Naive thymus-derived CD4-positive, alpha-beta T cell (primary cell): ENCODE measurements around the gene MYOCOS. TPM values are rescaled to one million over a fixed set of nuclear protein-coding genes. Genes with fewer than 3 reads are reported as not detected.
A peak's percentile ranks its signal among the peaks of the same experiment; 100 is the strongest.

Experiments
- ATAC-seq: fragments of 150-1000 bp; cut with Tn5 transposase; 2 replicates; pipeline ENCODE4 v1.10.0; 2021; ENCODE audit warnings: mild to moderate bottlenecking, moderate library complexity
- CTCF ChIA-PET: fragments of 350-600 bp; sonication (Branson Sonifier 250); formaldehyde crosslinking; loops from one replicate; lab custom pipeline; 2021; ENCODE audit warnings: antibody characterized with exemption; lab: Charles Lee
- POLR2A ChIA-PET: fragments of 350-600 bp; sonication (Branson Sonifier 250); formaldehyde crosslinking; loops from one replicate; lab custom pipeline; 2021; ENCODE audit warnings: antibody characterized with exemption, inconsistent platforms; lab: Charles Lee
- DNase-seq, 9 donors: peaks; one replicate each; pipeline versions ENCODE4 v3.0.0 to v3.0.0-alpha.2; 2020 to 2022; ENCODE audit warnings: mixed read lengths in 1 of 9
- H3K27ac ChIP-seq: one replicate; pipeline ENCODE4 v1.7.0; 2013; ENCODE audit warnings: mild to moderate bottlenecking, low read depth, low read length, moderate library complexity
- H3K27me3 ChIP-seq, 2 donors: one replicate each; pipeline ENCODE4 v1.7.0; 2013; ENCODE audit warnings: low read length in 2 of 2, mild to moderate bottlenecking in 2 of 2, moderate library complexity in 2 of 2; ENCODE audit not compliant: control insufficient read depth in 2 of 2, insufficient read depth in 2 of 2
- H3K36me3 ChIP-seq, 3 experiments: 1 replicate in 2 of 3; 2 replicates in 1 of 3; pipeline ENCODE4 v1.7.0; 2013; ENCODE audit warnings: low read length in 3 of 3, mild to moderate bottlenecking in 3 of 3, moderate library complexity in 1 of 3; ENCODE audit not compliant: insufficient read depth in 3 of 3, control insufficient read depth in 2 of 3
- H3K4me1 ChIP-seq, 2 donors: one replicate each; pipeline ENCODE4 v1.7.0; 2013; ENCODE audit warnings: low read length in 2 of 2, mild to moderate bottlenecking in 2 of 2, moderate library complexity in 1 of 2; ENCODE audit not compliant: control insufficient read depth in 2 of 2, insufficient read depth in 2 of 2
- H3K4me3 ChIP-seq: 2 replicates; pipeline ENCODE4 v1.7.0; 2013; ENCODE audit warnings: mild to moderate bottlenecking, low read length
- H3K9me3 ChIP-seq, 3 experiments: 1 replicate in 2 of 3; 2 replicates in 1 of 3; pipeline ENCODE4 v1.7.0; 2013; ENCODE audit warnings: low read length in 3 of 3; ENCODE audit not compliant: control insufficient read depth in 2 of 3
- H3K27ac Mint-ChIP-seq, 9 donors: one replicate each; pipeline ENCODE4 v1.8.0; 2020 to 2022; ENCODE audit warnings: mixed read lengths in 9 of 9, mild to moderate bottlenecking in 8 of 9, moderate library complexity in 5 of 9, inconsistent platforms in 2 of 9
- H3K27me3 Mint-ChIP-seq, 5 donors: one replicate each; pipeline ENCODE4 v1.8.0; 2021 to 2022; ENCODE audit warnings: mixed read lengths in 5 of 5, mild to moderate bottlenecking in 1 of 5
- H3K36me3 Mint-ChIP-seq, 5 donors: one replicate each; pipeline ENCODE4 v1.8.0; 2020 to 2022; ENCODE audit warnings: mixed read lengths in 5 of 5, mild to moderate bottlenecking in 3 of 5, inconsistent platforms in 1 of 5
- H3K4me1 Mint-ChIP-seq, 7 donors: one replicate each; pipeline ENCODE4 v1.8.0; 2020 to 2022; ENCODE audit warnings: mixed read lengths in 7 of 7, mild to moderate bottlenecking in 3 of 7, inconsistent platforms in 1 of 7
- H3K4me3 Mint-ChIP-seq, 10 donors: one replicate each; pipeline ENCODE4 v1.8.0; 2020 to 2022; ENCODE audit warnings: mild to moderate bottlenecking in 10 of 10, mixed read lengths in 10 of 10, moderate library complexity in 6 of 10, inconsistent platforms in 2 of 10
- H3K9me3 Mint-ChIP-seq, 11 donors: one replicate each; pipeline ENCODE4 v1.8.0; 2020 to 2022; ENCODE audit warnings: mixed read lengths in 11 of 11, mild to moderate bottlenecking in 4 of 11, inconsistent platforms in 1 of 11, moderate library complexity in 1 of 11
- intact Hi-C, 2 donors: fragments of 100-400 bp; cut with micrococcal nuclease; formaldehyde crosslinking; loops; one replicate each; pipeline ENCODE4 v1.15.1; 2023
- polyA plus RNA-seq, 2 donors: library from polyadenylated mRNA; unstranded; fragments of 300-500 nt; fragmentation: Illumina TruSeq; gene quantifications; one replicate each; pipeline ENCODE4 v1.2.3, GENCODE V29; 2021
- total RNA-seq, 6 experiments: library from RNA in 5 of 6; stranded (reverse) in 5 of 6; gene quantifications; 1 replicate in 5 of 6; 2 replicates in 1 of 6; pipeline ENCODE4 v1.2.3 and lab custom pipeline; 2021 to 2026

The MYOCOS gene
- total and polyA plus RNA-seq, 7 experiments from 2014 or later, result 0.19 to 0.81 (median 0.31) TPM; not detected in 3

DNA sequence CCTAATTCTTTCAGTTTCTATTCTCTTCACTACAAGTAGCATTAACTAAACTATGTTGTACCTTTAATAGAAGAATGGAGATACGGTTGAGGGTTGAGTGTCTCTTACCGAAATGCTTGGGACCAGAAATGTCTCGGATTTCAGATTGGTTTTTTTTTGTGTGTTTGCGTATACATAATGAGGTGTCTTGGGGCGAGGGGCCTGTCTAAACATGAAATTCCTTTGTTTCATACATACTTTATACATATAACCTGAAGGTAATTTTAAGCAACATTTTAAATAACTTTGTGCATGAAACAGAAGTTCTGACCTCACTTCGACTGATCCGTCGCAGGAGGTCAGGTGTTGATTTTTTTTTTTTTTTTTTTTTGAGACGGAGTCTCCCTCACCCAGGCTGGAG is 36.3 kb upstream of the MYOCOS start:
- intact Hi-C loops, result no loop called here
- Mint-ChIP-seq H3K27ac (peak overlapping the region in 2 of 9 donors; percentile 12 to 15), H3K27me3 (no peaks in the 10 kb centered on the region), H3K9me3 (peaks cover 0 to 2% (median 0%) of the 10 kb centered on the region in 11 donors), H3K4me1 (peaks cover 0 to 24% (median 3%) of the 10 kb centered on the region in 7 donors), H3K4me3 (no peak overlapping the region), H3K36me3 (peaks cover 13 to 56% (median 42%) of the 10 kb centered on the region in 5 donors)
- Histone ChIP-seq H3K4me3 (no peak overlapping the region), H3K36me3 (peaks cover 33 to 85% (median 40%) of the 10 kb centered on the region in 3 experiments), H3K27me3 (no peaks in the 10 kb centered on the region), H3K4me1 (no peaks in the 10 kb centered on the region), H3K27ac (no peak overlapping the region), H3K9me3 (no peaks in the 10 kb centered on the region)
- POLR2A ChIA-PET, result no interaction called here
- no peak for ATAC-seq
- CTCF ChIA-PET, result interaction anchor here (0.7 kb wide), 1 partner anchor 43 kb away, joined by 3 read pairs; no protein-coding TSS in a partner anchor
- DNase-seq, result no peak

DNA sequence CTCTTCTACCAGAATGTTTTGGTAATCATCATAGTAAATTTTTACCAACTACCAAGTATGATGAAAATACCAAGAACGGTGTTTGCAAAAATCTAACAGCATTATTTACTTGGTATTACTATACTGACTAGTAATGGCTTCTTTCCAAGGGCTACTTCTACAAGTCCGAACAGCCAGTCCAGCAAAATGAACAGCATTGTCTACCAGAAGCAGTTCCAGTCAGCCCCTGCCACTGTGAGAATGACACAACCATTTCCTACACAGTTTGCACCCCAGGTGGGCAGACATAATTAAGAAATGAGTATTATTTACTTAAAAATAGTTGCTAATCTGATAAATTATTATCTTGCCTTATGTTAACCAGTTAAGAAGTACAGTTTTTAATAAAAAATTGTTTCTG is 33.8 kb upstream of the MYOCOS start:
- H3K4me3 ChIP-seq, result no peak overlapping the region
- H3K4me3 Mint-ChIP-seq, result no peak overlapping the region
- DNase-seq (no peak), ATAC-seq (no peak)
- H3K36me3 Mint-ChIP-seq, result peaks cover 24 to 74% (median 63%) of the 10 kb centered on the region in 5 donors
- no peaks in the 10 kb centered on the region for H3K27me3 ChIP-seq
- intact Hi-C loops, result loop anchor here in 1 of 2 donors (2.0 kb wide), 1 partner anchor 15 kb away; no protein-coding TSS in a partner anchor
- peaks cover 0 to 8% (median 0%) of the 10 kb centered on the region in 7 donors for H3K4me1 Mint-ChIP-seq
- no peak overlapping the region for H3K27ac ChIP-seq
- no peaks in the 10 kb centered on the region for H3K4me1 ChIP-seq
- H3K27me3 Mint-ChIP-seq, result no peaks in the 10 kb centered on the region
- H3K27ac Mint-ChIP-seq, result no peak overlapping the region
- POLR2A ChIA-PET, result no interaction called here
- no peaks in the 10 kb centered on the region for H3K9me3 ChIP-seq
- H3K36me3 ChIP-seq, result peaks cover 47 to 88% (median 52%) of the 10 kb centered on the region in 3 experiments
- H3K9me3 Mint-ChIP-seq, result peaks cover 0 to 2% (median 0%) of the 10 kb centered on the region in 11 donors
- CTCF ChIA-PET, result no interaction called here

DNA sequence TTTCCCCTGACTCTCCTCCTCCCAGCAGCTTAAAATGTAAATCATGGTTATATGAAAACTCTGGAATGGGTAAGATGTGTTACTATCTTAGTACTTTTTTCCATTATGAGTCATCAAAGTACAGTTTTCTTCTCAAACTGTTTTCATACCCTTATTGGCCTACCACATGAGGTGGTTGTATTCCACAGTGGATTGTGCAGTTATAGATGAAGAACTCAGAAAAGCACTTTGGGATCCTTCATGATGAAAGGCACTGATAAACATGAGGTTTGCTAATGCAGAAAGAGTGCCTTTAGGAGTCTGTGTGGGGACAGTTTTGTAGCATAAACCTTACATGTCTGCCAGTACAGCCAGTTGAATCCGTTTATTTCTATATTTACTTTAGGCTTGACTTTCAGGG is 32.0 kb upstream of the MYOCOS start:
- H3K27ac Mint-ChIP-seq, result peak overlapping the region in 5 of 9 donors; percentile 17 to 57 (median 57)
- H3K27me3 Mint-ChIP-seq, result no peaks in the 10 kb centered on the region
- Histone ChIP-seq H3K27ac (no peak overlapping the region), H3K9me3 (no peaks in the 10 kb centered on the region), H3K4me1 (no peaks in the 10 kb centered on the region), H3K36me3 (peaks cover 42 to 76% (median 42%) of the 10 kb centered on the region in 3 experiments), H3K27me3 (no peaks in the 10 kb centered on the region), H3K4me3 (no peak overlapping the region)
- no peak for DNase-seq
- H3K4me3 Mint-ChIP-seq, result no peak overlapping the region
- no peak for ATAC-seq
- peaks cover 20 to 65% (median 56%) of the 10 kb centered on the region in 5 donors for H3K36me3 Mint-ChIP-seq
- ChIA-PET CTCF (no interaction called here), POLR2A (no interaction called here)
- intact Hi-C loops, result no loop called here
- H3K9me3 Mint-ChIP-seq, result peaks cover 0 to 2% (median 0%) of the 10 kb centered on the region in 11 donors
- H3K4me1 Mint-ChIP-seq, result peaks cover 0 to 8% (median 0%) of the 10 kb centered on the region in 7 donors

DNA sequence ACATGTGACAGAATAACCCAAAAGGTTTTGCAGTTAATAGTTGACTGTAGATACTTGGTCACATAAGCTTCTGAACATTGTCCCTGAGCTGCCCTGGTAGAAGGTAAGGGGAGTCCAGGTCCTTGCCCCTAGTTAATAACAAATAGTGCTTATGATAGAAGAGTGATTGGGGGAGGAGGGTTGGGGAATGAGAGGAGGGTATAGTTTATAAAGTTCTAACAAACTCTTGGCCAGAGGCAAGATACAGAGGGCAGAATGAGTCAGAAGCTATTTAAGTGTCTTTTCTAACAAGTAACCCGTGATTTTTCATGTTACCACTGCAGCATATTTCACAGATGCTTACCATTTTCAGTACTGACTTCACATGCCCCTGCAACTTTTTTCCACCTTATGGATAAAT is 26.7 kb upstream of the MYOCOS start:
- intact Hi-C loops, result no loop called here
- peaks cover 11 to 34% (median 25%) of the 10 kb centered on the region in 5 donors for H3K36me3 Mint-ChIP-seq
- peaks cover 0 to 1% (median 0%) of the 10 kb centered on the region in 7 donors for H3K4me1 Mint-ChIP-seq
- H3K9me3 Mint-ChIP-seq, result peaks cover 0 to 13% (median 0%) of the 10 kb centered on the region in 11 donors
- H3K27ac Mint-ChIP-seq, result peak overlapping the region in 6 of 9 donors; percentile 37 to 80 (median 56)
- ChIA-PET CTCF (no interaction called here), POLR2A (no interaction called here)
- Histone ChIP-seq H3K9me3 (no peaks in the 10 kb centered on the region), H3K27ac (no peak overlapping the region), H3K36me3 (peaks cover 16 to 33% (median 17%) of the 10 kb centered on the region in 3 experiments), H3K27me3 (no peaks in the 10 kb centered on the region), H3K4me3 (no peak overlapping the region), H3K4me1 (no peaks in the 10 kb centered on the region)
- ATAC-seq (no peak), DNase-seq (no peak)
- no peaks in the 10 kb centered on the region for H3K27me3 Mint-ChIP-seq
- no peak overlapping the region for H3K4me3 Mint-ChIP-seq

DNA sequence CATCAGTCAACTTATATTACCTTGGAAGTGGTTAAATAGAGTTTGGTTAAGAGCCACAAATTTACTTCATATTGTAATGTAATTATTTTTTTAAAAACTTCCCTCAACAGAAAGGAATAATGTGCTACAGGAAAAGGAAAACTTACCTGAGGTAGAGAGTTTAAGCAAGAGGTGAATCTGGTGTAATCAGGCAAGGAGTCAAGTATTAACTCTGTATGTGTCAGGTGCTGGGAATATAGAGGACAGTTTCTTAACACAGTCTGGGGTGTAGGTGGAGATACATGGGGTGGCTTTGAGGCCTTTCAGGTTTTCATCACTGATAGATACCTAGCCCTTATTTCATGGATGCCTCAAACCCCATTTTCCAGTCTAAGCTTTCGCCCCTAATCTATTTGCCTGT is 25.9 kb upstream of the MYOCOS start:
- no peaks in the 10 kb centered on the region for H3K27me3 ChIP-seq
- ChIA-PET CTCF (no interaction called here), POLR2A (no interaction called here)
- ATAC-seq (no peak), DNase-seq (no peak)
- H3K4me1 ChIP-seq, result no peaks in the 10 kb centered on the region
- Mint-ChIP-seq H3K27ac (peak overlapping the region in 4 of 9 donors; percentile 12 to 71 (median 58)), H3K4me1 (peaks cover 0 to 1% (median 0%) of the 10 kb centered on the region in 7 donors), H3K9me3 (peaks cover 0 to 13% (median 0%) of the 10 kb centered on the region in 11 donors), H3K4me3 (no peak overlapping the region), H3K27me3 (no peaks in the 10 kb centered on the region), H3K36me3 (peaks cover 10 to 28% (median 17%) of the 10 kb centered on the region in 5 donors)
- no peak overlapping the region for H3K27ac ChIP-seq
- intact Hi-C loops, result no loop called here
- peaks cover 11 to 25% (median 11%) of the 10 kb centered on the region in 3 experiments for H3K36me3 ChIP-seq
- H3K4me3 ChIP-seq, result no peak overlapping the region
- no peaks in the 10 kb centered on the region for H3K9me3 ChIP-seq

DNA sequence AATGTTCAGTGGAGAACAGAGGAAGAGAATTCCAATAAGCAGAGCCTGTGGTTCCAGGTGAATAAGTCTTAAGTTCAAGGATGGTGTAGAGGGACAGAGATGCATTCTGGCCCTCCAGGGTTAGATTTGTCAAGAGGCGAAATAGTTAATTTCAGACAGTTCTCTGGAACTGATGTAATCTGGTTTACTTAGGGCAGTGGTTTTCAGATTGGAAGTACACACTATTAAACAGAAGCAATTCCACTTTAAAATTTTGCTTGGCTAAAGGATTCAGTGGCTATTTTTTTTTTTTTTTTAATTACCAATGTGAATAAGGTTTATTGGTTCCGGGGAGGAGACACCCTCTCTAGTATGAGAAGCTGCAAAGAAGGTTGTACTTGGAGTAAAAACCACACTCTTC is 25.3 kb upstream of the MYOCOS start:
- CTCF ChIA-PET, result no interaction called here
- no peaks in the 10 kb centered on the region for H3K9me3 ChIP-seq
- no peak overlapping the region for H3K4me3 ChIP-seq
- no peak overlapping the region for H3K4me3 Mint-ChIP-seq
- H3K4me1 ChIP-seq, result no peaks in the 10 kb centered on the region
- intact Hi-C loops, result no loop called here
- POLR2A ChIA-PET, result no interaction called here
- H3K36me3 Mint-ChIP-seq, result peaks cover 7 to 22% (median 14%) of the 10 kb centered on the region in 5 donors
- peaks cover 0 to 13% (median 0%) of the 10 kb centered on the region in 11 donors for H3K9me3 Mint-ChIP-seq
- peaks cover 0 to 1% (median 0%) of the 10 kb centered on the region in 7 donors for H3K4me1 Mint-ChIP-seq
- no peak overlapping the region for H3K27ac ChIP-seq
- ATAC-seq (no peak), DNase-seq (no peak)
- H3K27ac Mint-ChIP-seq, result peak overlapping the region in 3 of 9 donors; percentile 12 to 71 (median 50)
- no peaks in the 10 kb centered on the region for H3K27me3 ChIP-seq
- peaks cover 6 to 19% (median 8%) of the 10 kb centered on the region in 3 experiments for H3K36me3 ChIP-seq
- H3K27me3 Mint-ChIP-seq, result no peaks in the 10 kb centered on the region

DNA sequence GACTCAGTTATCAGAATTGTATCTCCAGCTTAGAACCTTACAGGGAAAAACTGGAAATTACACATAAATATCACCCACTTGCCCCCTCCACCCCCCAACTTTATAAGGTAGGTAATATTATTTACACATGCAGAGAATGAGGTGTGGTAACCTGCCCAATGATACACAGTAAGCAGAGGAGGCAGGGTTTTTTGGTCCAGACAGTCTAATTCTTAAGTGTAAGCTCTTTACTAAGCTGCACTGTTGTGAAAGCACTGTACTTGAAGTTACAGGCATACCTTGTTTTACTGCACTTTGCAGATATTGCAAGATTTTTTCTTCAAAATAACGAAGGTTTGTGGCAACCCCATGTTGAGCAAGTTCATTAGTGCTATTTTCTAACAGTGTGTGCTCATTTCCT is 24.8 kb upstream of the MYOCOS start:
- POLR2A ChIA-PET, result no interaction called here
- Histone ChIP-seq H3K27ac (no peak overlapping the region), H3K4me3 (no peak overlapping the region), H3K4me1 (no peaks in the 10 kb centered on the region), H3K27me3 (no peaks in the 10 kb centered on the region), H3K36me3 (peaks cover under 1 to 14% (median 3%) of the 10 kb centered on the region in 3 experiments), H3K9me3 (no peaks in the 10 kb centered on the region)
- Mint-ChIP-seq H3K9me3 (peaks cover 0 to 13% (median 0%) of the 10 kb centered on the region in 11 donors), H3K4me3 (no peak overlapping the region), H3K27me3 (no peaks in the 10 kb centered on the region), H3K36me3 (peaks cover 6 to 18% (median 11%) of the 10 kb centered on the region in 5 donors), H3K27ac (peak overlapping the region in 2 of 9 donors; percentile 36 to 38), H3K4me1 (peaks cover 0 to 1% (median 0%) of the 10 kb centered on the region in 7 donors)
- CTCF ChIA-PET, result no interaction called here
- ATAC-seq (peak; percentile 22), DNase-seq (no peak)
- intact Hi-C loops, result no loop called here
